Breast epithelium (tissue), 4 donors: ENCODE data around the gene PARP2. TPM values are rescaled to one million over a fixed set of nuclear protein-coding genes. Genes with fewer than 3 reads are reported as not detected.
"Not testable (repeated sequence)": the region's sequence is repeated elsewhere in the genome, so short reads cannot be mapped to it uniquely, and the experiment has no call there.

Source experiments
- DNase-seq, 2 donors: peaks; one replicate each; pipeline ENCODE4 v3.0.0-alpha.2; 2019; ENCODE audit warnings: low spot score in 2 of 2
- H3K27ac ChIP-seq, 2 donors: fragments of 200-600 bp; sonication (generic) in 1 of 2; one replicate each; pipeline ENCODE4 v1.5.1; 2016 to 2019; ENCODE audit warnings: mild to moderate bottlenecking in 1 of 2
- H3K27me3 ChIP-seq, 2 donors: fragments of 200-600 bp; sonication (generic) in 1 of 2; one replicate each; pipeline versions ENCODE4 v1.5.1 to v1.6.0; 2017 to 2019; ENCODE audit warnings: control low read depth in 1 of 2, mild to moderate bottlenecking in 1 of 2
- H3K36me3 ChIP-seq: fragments of 200-600 bp; one replicate; pipeline ENCODE4 v1.5.1; 2019
- H3K4me1 ChIP-seq, 2 donors: fragments of 200-600 bp; sonication (generic); one replicate each; pipeline ENCODE4 v1.5.1; 2016 to 2019; ENCODE audit warnings: control low read depth in 1 of 2
- H3K4me3 ChIP-seq, 3 donors: fragments of 200-600 bp; sonication (generic); 1 replicate in 2 of 3; 2 replicates in 1 of 3; pipeline ENCODE4 v1.5.1; 2016 to 2019; ENCODE audit warnings: mild to moderate bottlenecking in 3 of 3, moderate library complexity in 2 of 3
- H3K9me3 ChIP-seq, 2 donors: fragments of 200-600 bp; sonication (generic) in 1 of 2; one replicate each; pipeline ENCODE4 v1.5.1; 2016 to 2019; ENCODE audit warnings: control low read depth in 1 of 2
- POLR2A ChIP-seq: fragments of 450-650 bp; IDR thresholded peaks from one replicate; pipeline ENCODE4 v1.6.1; 2016; ENCODE audit warnings: antibody characterized with exemption, mild to moderate bottlenecking, moderate library complexity
- POLR2AphosphoS5 ChIP-seq, 3 donors: sonication (generic); formaldehyde crosslinking; IDR thresholded peaks; one replicate each; pipeline ENCODE4 v1.6.1; 2017; ENCODE audit warnings: antibody characterized with exemption in 3 of 3
- intact Hi-C: fragments of 100-400 bp; cut with DNase I; formaldehyde crosslinking; loops from one replicate; pipeline ENCODE4 v1.15.1; 2023; ENCODE audit warnings: low total_unique reads
- total RNA-seq, 3 donors: library from RNA; depleted of rRNA; stranded (reverse); fragments of >200 nt; gene quantifications; one replicate each; pipeline ENCODE4 v1.1.0, GENCODE V29; 2016
- TF ChIP-seq, protein P1 (sequence below), 3 donors: fragments of 450-650 bp; IDR thresholded peaks; one replicate each; pipeline ENCODE4 v1.5.1; 2016 to 2017; ENCODE audit warnings: antibody characterized with exemption in 3 of 3, mild to moderate bottlenecking in 3 of 3, moderate library complexity in 3 of 3

PARP2 gene
- total RNA-seq, 3 donors from 2014 or later: 14.7 to 20.0 (median 17.9) TPM

DNA sequence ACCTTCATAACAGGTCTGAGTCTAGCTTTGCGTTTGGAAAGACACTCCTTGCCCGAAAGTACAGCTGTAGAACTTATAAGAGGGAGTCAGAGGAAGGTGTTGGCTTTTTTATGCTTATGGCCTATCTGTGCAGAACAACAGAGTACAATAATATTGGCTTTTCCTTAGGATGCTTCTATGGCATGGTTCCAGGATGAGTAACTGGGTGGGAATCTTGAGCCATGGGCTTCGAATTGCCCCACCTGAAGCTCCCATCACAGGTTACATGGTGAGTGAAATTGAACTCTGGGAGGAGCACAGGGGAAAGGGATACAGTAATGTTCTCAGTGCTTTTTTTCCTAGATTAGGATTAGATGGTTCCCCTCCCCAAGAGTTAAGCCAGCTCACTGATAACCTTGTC lies 13.0 kb downstream of the PARP2 start:
- DNase-seq: no peak
- Histone ChIP-seq H3K4me3 (no peak overlapping the region), H3K4me1 (no peaks in the 10 kb centered on the region), H3K36me3 (peaks cover 3% of the 10 kb centered on the region), H3K9me3 (no peaks in the 10 kb centered on the region), H3K27ac (no peak overlapping the region), H3K27me3 (no peaks in the 10 kb centered on the region)
- TF ChIP-seq, protein P1, sequence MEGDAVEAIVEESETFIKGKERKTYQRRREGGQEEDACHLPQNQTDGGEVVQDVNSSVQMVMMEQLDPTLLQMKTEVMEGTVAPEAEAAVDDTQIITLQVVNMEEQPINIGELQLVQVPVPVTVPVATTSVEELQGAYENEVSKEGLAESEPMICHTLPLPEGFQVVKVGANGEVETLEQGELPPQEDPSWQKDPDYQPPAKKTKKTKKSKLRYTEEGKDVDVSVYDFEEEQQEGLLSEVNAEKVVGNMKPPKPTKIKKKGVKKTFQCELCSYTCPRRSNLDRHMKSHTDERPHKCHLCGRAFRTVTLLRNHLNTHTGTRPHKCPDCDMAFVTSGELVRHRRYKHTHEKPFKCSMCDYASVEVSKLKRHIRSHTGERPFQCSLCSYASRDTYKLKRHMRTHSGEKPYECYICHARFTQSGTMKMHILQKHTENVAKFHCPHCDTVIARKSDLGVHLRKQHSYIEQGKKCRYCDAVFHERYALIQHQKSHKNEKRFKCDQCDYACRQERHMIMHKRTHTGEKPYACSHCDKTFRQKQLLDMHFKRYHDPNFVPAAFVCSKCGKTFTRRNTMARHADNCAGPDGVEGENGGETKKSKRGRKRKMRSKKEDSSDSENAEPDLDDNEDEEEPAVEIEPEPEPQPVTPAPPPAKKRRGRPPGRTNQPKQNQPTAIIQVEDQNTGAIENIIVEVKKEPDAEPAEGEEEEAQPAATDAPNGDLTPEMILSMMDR (IDR thresholded peaks at IDR 0.05): no peak
- TF ChIP-seq POLR2AphosphoS5 (IDR thresholded peaks at IDR 0.05) (no peak), POLR2A (no peak)
- intact Hi-C loops: no loop called here

DNA sequence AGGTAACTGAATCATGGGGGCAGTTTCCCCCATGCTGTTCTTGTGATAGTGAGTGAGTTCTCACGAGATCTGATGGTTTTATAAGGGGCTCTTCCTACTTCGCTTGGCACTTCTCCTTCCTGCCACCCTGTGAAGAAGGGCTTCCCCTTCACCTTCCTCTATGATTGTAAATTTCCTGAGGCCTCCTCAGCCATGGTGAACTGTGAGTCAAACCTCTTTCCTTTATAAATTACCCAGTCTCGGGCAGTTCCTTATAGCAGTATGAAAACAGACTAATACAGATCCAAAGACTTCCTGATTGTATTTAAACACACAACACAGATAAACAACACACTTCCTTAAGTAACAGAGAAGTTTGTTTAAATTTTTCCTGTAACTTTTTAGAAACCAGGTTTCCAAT lies 15.0 kb downstream of the PARP2 start:
- H3K36me3 ChIP-seq, H3K9me3 ChIP-seq, H3K4me1 ChIP-seq, DNase-seq, H3K27me3 ChIP-seq, H3K27ac ChIP-seq, intact Hi-C loops, H3K4me3 ChIP-seq: not testable (repeated sequence)

- H3K27me3 ChIP-seq: no peaks in the 10 kb centered on the region
- H3K9me3 ChIP-seq: no peaks in the 10 kb centered on the region
- H3K36me3 ChIP-seq: peaks cover 7% of the 10 kb centered on the region
- no peak for TF ChIP-seq POLR2AphosphoS5 (IDR thresholded peaks at IDR 0.05)
- TF ChIP-seq, protein P1 (IDR thresholded peaks at IDR 0.05): no peak
- no peak for TF ChIP-seq POLR2A
- H3K4me3 ChIP-seq: no peak overlapping the region
- intact Hi-C loops: no loop called here
- H3K4me1 ChIP-seq: no peaks in the 10 kb centered on the region
- DNase-seq: no peak
- no peak overlapping the region for H3K27ac ChIP-seq
These were observed 22.5 kb downstream of the PARP2 start for GRCh38 chr14:20365928-20366327.

GRCh38 chr14:20372796-20373195 lies 29.4 kb downstream of the PARP2 start:
- DNase-seq: no peak
- Histone ChIP-seq H3K4me3 (no peak overlapping the region), H3K36me3 (peaks cover 25% of the 10 kb centered on the region), H3K27me3 (no peaks in the 10 kb centered on the region), H3K27ac (no peak overlapping the region), H3K4me1 (no peaks in the 10 kb centered on the region), H3K9me3 (no peaks in the 10 kb centered on the region)
- intact Hi-C loops: no loop called here
- TF ChIP-seq, protein P1 (IDR thresholded peaks at IDR 0.05): no peak
- TF ChIP-seq POLR2A (no peak), POLR2AphosphoS5 (IDR thresholded peaks at IDR 0.05) (no peak)

DNA sequence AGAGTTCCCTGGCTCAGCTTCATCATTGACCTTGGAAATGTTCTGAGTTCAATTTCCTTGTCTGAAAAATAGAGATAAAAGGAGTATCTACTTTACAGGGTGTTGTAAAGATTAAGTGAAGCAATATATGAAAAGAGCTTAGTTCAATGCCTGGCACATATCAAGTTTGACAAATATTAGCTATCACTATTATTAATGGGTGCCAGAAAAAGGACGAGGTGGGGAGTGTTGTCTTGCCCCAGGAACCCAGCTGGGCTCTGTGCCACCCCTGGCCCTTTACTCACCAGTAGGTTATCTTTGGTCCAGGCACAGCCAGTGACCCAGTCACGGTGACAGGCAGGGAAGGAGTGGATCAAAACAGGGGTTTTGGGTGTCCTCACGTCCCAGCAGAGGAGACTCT lies 32.0 kb downstream of the PARP2 start:
- intact Hi-C loops: no loop called here
- no peak overlapping the region for H3K27ac ChIP-seq
- no peaks in the 10 kb centered on the region for H3K9me3 ChIP-seq
- H3K4me1 ChIP-seq: no peaks in the 10 kb centered on the region
- no peaks in the 10 kb centered on the region for H3K27me3 ChIP-seq
- no peak for DNase-seq
- peaks cover 36% of the 10 kb centered on the region for H3K36me3 ChIP-seq
- no peak overlapping the region for H3K4me3 ChIP-seq
- TF ChIP-seq POLR2AphosphoS5 (IDR thresholded peaks at IDR 0.05) (no peak), POLR2A (no peak)
- TF ChIP-seq, protein P1 (IDR thresholded peaks at IDR 0.05): no peak

GRCh38 chr14:20376071-20376588 lies 32.7 kb downstream of the PARP2 start:
- Histone ChIP-seq H3K27ac (no peak overlapping the region), H3K9me3 (no peaks in the 10 kb centered on the region), H3K4me1 (no peaks in the 10 kb centered on the region), H3K4me3 (no peak overlapping the region), H3K27me3 (no peaks in the 10 kb centered on the region), H3K36me3 (peaks cover 33% of the 10 kb centered on the region)
- no peak for DNase-seq
- intact Hi-C loops: no loop called here
- TF ChIP-seq, protein P1 (IDR thresholded peaks at IDR 0.05): no peak
- no peak for TF ChIP-seq POLR2A
- TF ChIP-seq POLR2AphosphoS5 (IDR thresholded peaks at IDR 0.05): no peak
